ENCODE results near the gene ATRNL1. TPM values are rescaled to one million over a fixed set of nuclear protein-coding genes. Genes with fewer than 3 reads are reported as not detected.
"Not testable (repeated sequence)": the region's sequence is repeated elsewhere in the genome, so short reads cannot be mapped to it uniquely, and the experiment has no call there.

ATRNL1 gene
- total RNA-seq, 1 donor from 2014 or later = 15.5 TPM

DNA sequence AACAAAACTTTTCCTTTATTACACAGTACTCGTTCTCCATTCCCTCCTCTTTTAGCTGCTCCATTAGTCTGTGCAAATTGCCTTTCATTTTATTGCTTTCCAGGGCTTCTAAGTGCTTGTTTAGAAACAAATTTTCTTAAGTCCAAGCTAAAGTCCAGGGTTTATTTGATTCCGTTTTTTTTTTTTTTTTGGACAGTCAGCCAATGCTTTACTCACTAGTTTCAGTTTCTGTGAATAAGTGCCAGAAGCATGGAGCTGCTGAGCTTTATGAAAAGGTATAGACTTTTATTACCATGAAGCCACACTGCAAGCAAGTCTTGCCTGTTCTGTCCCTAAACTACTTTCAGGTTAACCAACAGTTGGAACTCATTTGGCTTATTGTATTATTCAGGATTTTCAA is 724.8 kb downstream of the ATRNL1 start:
- Histone ChIP-seq H3K36me3 (no peaks in the 10 kb centered on the region), H3K4me3 (no peak overlapping the region), H3K9me3 (no peaks in the 10 kb centered on the region), H3K27ac (no peak overlapping the region), H3K27me3 (no peaks in the 10 kb centered on the region), H3K4me1 (peaks cover 4% of the 10 kb centered on the region)
- intact Hi-C loops (cut with DNase I) = no loop called here
- TF ChIP-seq POLR2A (IDR thresholded peaks at IDR 0.05) (no peak), POLR2AphosphoS5 (IDR thresholded peaks at IDR 0.05; ENCODE audit: insufficient read depth in 1 of 2, low read depth in 1 of 2) (no peak)
- TF ChIP-seq, protein P1, sequence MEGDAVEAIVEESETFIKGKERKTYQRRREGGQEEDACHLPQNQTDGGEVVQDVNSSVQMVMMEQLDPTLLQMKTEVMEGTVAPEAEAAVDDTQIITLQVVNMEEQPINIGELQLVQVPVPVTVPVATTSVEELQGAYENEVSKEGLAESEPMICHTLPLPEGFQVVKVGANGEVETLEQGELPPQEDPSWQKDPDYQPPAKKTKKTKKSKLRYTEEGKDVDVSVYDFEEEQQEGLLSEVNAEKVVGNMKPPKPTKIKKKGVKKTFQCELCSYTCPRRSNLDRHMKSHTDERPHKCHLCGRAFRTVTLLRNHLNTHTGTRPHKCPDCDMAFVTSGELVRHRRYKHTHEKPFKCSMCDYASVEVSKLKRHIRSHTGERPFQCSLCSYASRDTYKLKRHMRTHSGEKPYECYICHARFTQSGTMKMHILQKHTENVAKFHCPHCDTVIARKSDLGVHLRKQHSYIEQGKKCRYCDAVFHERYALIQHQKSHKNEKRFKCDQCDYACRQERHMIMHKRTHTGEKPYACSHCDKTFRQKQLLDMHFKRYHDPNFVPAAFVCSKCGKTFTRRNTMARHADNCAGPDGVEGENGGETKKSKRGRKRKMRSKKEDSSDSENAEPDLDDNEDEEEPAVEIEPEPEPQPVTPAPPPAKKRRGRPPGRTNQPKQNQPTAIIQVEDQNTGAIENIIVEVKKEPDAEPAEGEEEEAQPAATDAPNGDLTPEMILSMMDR (IDR thresholded peaks at IDR 0.05) = no peak
- DNase-seq (ENCODE audit: extremely low spot score in 2 of 2) = no peak

- no peak overlapping the region for H3K27ac ChIP-seq
- TF ChIP-seq, protein P1 (IDR thresholded peaks at IDR 0.05) = no peak
- no peak for TF ChIP-seq POLR2A (IDR thresholded peaks at IDR 0.05)
- TF ChIP-seq POLR2AphosphoS5 (IDR thresholded peaks at IDR 0.05; ENCODE audit: insufficient read depth in 1 of 2, low read depth in 1 of 2) = no peak
- no peaks in the 10 kb centered on the region for H3K36me3 ChIP-seq
- DNase-seq (ENCODE audit: extremely low spot score in 2 of 2) = no peak
- H3K4me1 ChIP-seq = no peaks in the 10 kb centered on the region
- no peak overlapping the region for H3K4me3 ChIP-seq
- H3K9me3 ChIP-seq = no peaks in the 10 kb centered on the region
- H3K27me3 ChIP-seq = no peaks in the 10 kb centered on the region
- intact Hi-C loops (cut with DNase I) = no loop called here
Measured at GRCh38 chr10:115826396-115826795, 733.2 kb downstream of the ATRNL1 start.

GRCh38 chr10:115827231-115828009 is 734.3 kb downstream of the ATRNL1 start:
- DNase-seq (ENCODE audit: extremely low spot score in 2 of 2) = no peak
- no peak overlapping the region for H3K27ac ChIP-seq
- TF ChIP-seq POLR2A (IDR thresholded peaks at IDR 0.05) (no peak), POLR2AphosphoS5 (IDR thresholded peaks at IDR 0.05; ENCODE audit: insufficient read depth in 1 of 2, low read depth in 1 of 2) (no peak)
- TF ChIP-seq, protein P1 (IDR thresholded peaks at IDR 0.05) = no peak
- H3K27me3 ChIP-seq = no peaks in the 10 kb centered on the region
- no peaks in the 10 kb centered on the region for H3K36me3 ChIP-seq
- no peak overlapping the region for H3K4me3 ChIP-seq
- intact Hi-C loops (cut with DNase I) = no loop called here
- no peaks in the 10 kb centered on the region for H3K9me3 ChIP-seq
- no peaks in the 10 kb centered on the region for H3K4me1 ChIP-seq

DNA sequence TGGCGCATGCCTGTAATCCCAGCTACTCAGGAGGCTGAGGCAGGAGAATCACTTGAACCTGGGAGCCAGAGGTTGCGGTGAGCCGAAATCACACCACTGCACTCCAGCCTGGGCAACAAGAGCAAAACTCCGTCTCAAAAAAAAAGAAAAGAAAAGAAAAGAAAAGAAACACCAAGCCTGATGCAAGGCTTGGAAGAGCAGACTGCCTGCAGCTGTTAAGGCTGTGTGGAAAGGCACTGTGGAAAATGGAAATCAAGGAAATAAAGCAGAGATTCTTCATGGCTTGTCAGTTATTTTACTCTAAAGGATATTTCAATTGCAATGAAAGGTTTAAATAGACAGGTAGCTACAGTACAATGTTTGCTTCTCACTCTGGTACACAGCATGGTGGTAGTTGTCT is 735.0 kb downstream of the ATRNL1 start:
- intact Hi-C loops (cut with DNase I) = not testable (repeated sequence)

GRCh38 chr10:115829521-115830205 is 736.5 kb downstream of the ATRNL1 start:
- intact Hi-C loops (cut with DNase I) = no loop called here
- no peak overlapping the region for H3K27ac ChIP-seq
- no peaks in the 10 kb centered on the region for H3K27me3 ChIP-seq
- TF ChIP-seq POLR2AphosphoS5 (IDR thresholded peaks at IDR 0.05; ENCODE audit: insufficient read depth in 1 of 2, low read depth in 1 of 2) = no peak
- TF ChIP-seq, protein P1 (IDR thresholded peaks at IDR 0.05) = no peak
- no peak for TF ChIP-seq POLR2A (IDR thresholded peaks at IDR 0.05)
- no peak overlapping the region for H3K4me3 ChIP-seq
- H3K4me1 ChIP-seq = no peaks in the 10 kb centered on the region
- H3K9me3 ChIP-seq = no peaks in the 10 kb centered on the region
- DNase-seq (ENCODE audit: extremely low spot score in 2 of 2) = no peak
- no peaks in the 10 kb centered on the region for H3K36me3 ChIP-seq

More for the DNA sequence above, 735.0 kb downstream of the ATRNL1 start:
- not testable (repeated sequence) for H3K27me3 ChIP-seq; H3K9me3 ChIP-seq; H3K4me3 ChIP-seq; H3K4me1 ChIP-seq; H3K27ac ChIP-seq; H3K36me3 ChIP-seq; DNase-seq (ENCODE audit: extremely low spot score in 2 of 2)
